Measurements from ENCODE around the gene ACOT13. TPM values are rescaled to one million over a fixed set of nuclear protein-coding genes. Genes with fewer than 3 reads are reported as not detected.
"Not testable (repeated sequence)": the region's sequence is repeated elsewhere in the genome, so short reads cannot be mapped to it uniquely, and the experiment has no call there.

Gene ACOT13
- total RNA-seq: 10 to 100 TPM; 21.3 to 22.6 TPM

- peak within 1 kb of the TSS; percentile 100 for H3K27ac Mint-ChIP-seq
- ATAC-seq: peak; percentile 96
- ChIA-PET POLR2A (interaction anchor here (1.0 to 2.9 kb wide), 9 partner anchors 12 to 86 kb away, joined by 3 to 17 read pairs (median 5); partner anchors contain the start of genes C6orf62 and KIAA0319), CTCF (interaction anchor here (0.8 to 3.2 kb wide), 18 partner anchors 9 to 472 kb away, joined by 3 to 25 read pairs (median 4); partner anchors contain the start of genes ALDH5A1, C6orf62 and KIAA0319)
- peaks cover 60% of the 10 kb centered on the region for H3K36me3 Mint-ChIP-seq (ENCODE audit: low read depth)
- peaks cover 26% of the 10 kb centered on the region for H3K9me3 Mint-ChIP-seq (ENCODE audit: insufficient read depth)
- peak; percentile 97 for DNase-seq
- H3K4me1 Mint-ChIP-seq (ENCODE audit: low read depth): peaks cover 45% of the 10 kb centered on the region
- H3K27me3 Mint-ChIP-seq (ENCODE audit: low read depth): no peaks in the 10 kb centered on the region
- peak within 1 kb of the TSS; percentile 98 for H3K4me3 Mint-ChIP-seq
Observed at GRCh38 chr6:24666641-24667377, at the start of gene ACOT13, which contains the start of gene TDP2. ACOT13 (plus strand) TSS chr6:24667077; CDS start chr6:24667264, 187 bp downstream. TDP2 (minus strand) TSS chr6:24666899; CDS start chr6:24666862, 37 bp downstream.

GRCh38 chr6:24619661-24620060 lies 47.2 kb upstream of the ACOT13 start:
- CTCF ChIA-PET: no interaction called here
- Mint-ChIP-seq H3K27ac (no peak overlapping the region), H3K27me3 (ENCODE audit: low read depth) (peaks cover 12% of the 10 kb centered on the region), H3K9me3 (ENCODE audit: insufficient read depth) (no peaks in the 10 kb centered on the region), H3K4me1 (ENCODE audit: low read depth) (no peaks in the 10 kb centered on the region), H3K36me3 (ENCODE audit: low read depth) (no peaks in the 10 kb centered on the region), H3K4me3 (no peak overlapping the region)
- no peak for ATAC-seq
- POLR2A ChIA-PET: no interaction called here
- DNase-seq: no peak

- ChIA-PET POLR2A (interaction anchor here (0.5 to 1.6 kb wide), 3 partner anchors 30 to 105 kb away, joined by 3 to 6 read pairs (median 3); partner anchors contain the start of genes ACOT13 and TDP2), CTCF (interaction anchor here (1.3 to 1.6 kb wide), 2 partner anchors 40 to 46 kb away, joined by 3 read pairs; partner anchors contain the start of genes ACOT13 and TDP2)
- Mint-ChIP-seq H3K27me3 (ENCODE audit: low read depth) (peaks cover 11% of the 10 kb centered on the region), H3K4me1 (ENCODE audit: low read depth) (no peaks in the 10 kb centered on the region), H3K36me3 (ENCODE audit: low read depth) (no peaks in the 10 kb centered on the region), H3K27ac (no peak overlapping the region), H3K4me3 (no peak overlapping the region), H3K9me3 (ENCODE audit: insufficient read depth) (no peaks in the 10 kb centered on the region)
- ATAC-seq (no peak), DNase-seq (no peak)
Observed at GRCh38 chr6:24620637-24621036, 46.2 kb upstream of the ACOT13 start.

GRCh38 chr6:24621626-24622289 lies 45.1 kb upstream of the ACOT13 start:
- H3K27me3 Mint-ChIP-seq (ENCODE audit: low read depth): peaks cover 9% of the 10 kb centered on the region
- no peak overlapping the region for H3K27ac Mint-ChIP-seq
- H3K4me1 Mint-ChIP-seq (ENCODE audit: low read depth): no peaks in the 10 kb centered on the region
- ATAC-seq: no peak
- no peak for DNase-seq
- POLR2A ChIA-PET: interaction anchor here (1.6 kb wide), 1 partner anchor 45 kb away, joined by 3 read pairs; the partner anchor contains the start of genes ACOT13 and TDP2
- no peak overlapping the region for H3K4me3 Mint-ChIP-seq
- CTCF ChIA-PET: interaction anchor here (0.7 to 1.6 kb wide), 4 partner anchors 41 to 144 kb away, joined by 3 to 4 read pairs (median 3); partner anchors contain the start of genes ACOT13 and TDP2
- no peaks in the 10 kb centered on the region for H3K9me3 Mint-ChIP-seq (ENCODE audit: insufficient read depth)
- no peaks in the 10 kb centered on the region for H3K36me3 Mint-ChIP-seq (ENCODE audit: low read depth)

- no peaks in the 10 kb centered on the region for H3K36me3 Mint-ChIP-seq (ENCODE audit: low read depth)
- H3K27me3 Mint-ChIP-seq (ENCODE audit: low read depth): peaks cover 26% of the 10 kb centered on the region
- no peak for DNase-seq
- ChIA-PET POLR2A (no interaction called here), CTCF (interaction anchor here (1.9 kb wide), 1 partner anchor 50 kb away, joined by 7 read pairs; no protein-coding TSS in a partner anchor)
- H3K4me3 Mint-ChIP-seq: no peak overlapping the region
- H3K4me1 Mint-ChIP-seq (ENCODE audit: low read depth): no peaks in the 10 kb centered on the region
- H3K9me3 Mint-ChIP-seq (ENCODE audit: insufficient read depth): no peaks in the 10 kb centered on the region
- ATAC-seq: no peak
- no peak overlapping the region for H3K27ac Mint-ChIP-seq
Observed at GRCh38 chr6:24630856-24631505, 35.9 kb upstream of the ACOT13 start.

GRCh38 chr6:24631671-24632070 lies 35.2 kb upstream of the ACOT13 start:
- H3K9me3 Mint-ChIP-seq (ENCODE audit: insufficient read depth): no peaks in the 10 kb centered on the region
- DNase-seq (no peak), ATAC-seq (no peak)
- no peaks in the 10 kb centered on the region for H3K4me1 Mint-ChIP-seq (ENCODE audit: low read depth)
- no peaks in the 10 kb centered on the region for H3K36me3 Mint-ChIP-seq (ENCODE audit: low read depth)
- no peak overlapping the region for H3K27ac Mint-ChIP-seq
- peaks cover 28% of the 10 kb centered on the region for H3K27me3 Mint-ChIP-seq (ENCODE audit: low read depth)
- CTCF ChIA-PET: interaction anchor here (1.9 kb wide), 1 partner anchor 50 kb away, joined by 7 read pairs; no protein-coding TSS in a partner anchor
- POLR2A ChIA-PET: no interaction called here
- no peak overlapping the region for H3K4me3 Mint-ChIP-seq

- no peak overlapping the region for H3K27ac Mint-ChIP-seq
- no peaks in the 10 kb centered on the region for H3K4me1 Mint-ChIP-seq (ENCODE audit: low read depth)
- no peak overlapping the region for H3K4me3 Mint-ChIP-seq
- ChIA-PET CTCF (no interaction called here), POLR2A (no interaction called here)
- no peak for DNase-seq
- peaks cover 28% of the 10 kb centered on the region for H3K27me3 Mint-ChIP-seq (ENCODE audit: low read depth)
- H3K9me3 Mint-ChIP-seq (ENCODE audit: insufficient read depth): no peaks in the 10 kb centered on the region
- no peaks in the 10 kb centered on the region for H3K36me3 Mint-ChIP-seq (ENCODE audit: low read depth)
- no peak for ATAC-seq
Observed at GRCh38 chr6:24632573-24632972, 34.3 kb upstream of the ACOT13 start.

- POLR2A ChIA-PET: interaction anchor here (1.6 kb wide), 1 partner anchor 30 kb away, joined by 5 read pairs; the partner anchor contains the start of genes ACOT13 and TDP2
- Mint-ChIP-seq H3K27me3 (ENCODE audit: low read depth) (peaks cover 42% of the 10 kb centered on the region), H3K4me1 (ENCODE audit: low read depth) (peaks cover 3% of the 10 kb centered on the region), H3K27ac (no peak overlapping the region), H3K36me3 (ENCODE audit: low read depth) (no peaks in the 10 kb centered on the region), H3K4me3 (no peak overlapping the region), H3K9me3 (ENCODE audit: insufficient read depth) (peaks cover 4% of the 10 kb centered on the region)
- ATAC-seq (no peak), DNase-seq (no peak)
- CTCF ChIA-PET: interaction anchor here (1.2 to 3.0 kb wide), 5 partner anchors 8 to 56 kb away, joined by 3 to 8 read pairs (median 3); partner anchors contain the start of genes ACOT13, KIAA0319 and TDP2
Observed at GRCh38 chr6:24636681-24637080, 30.2 kb upstream of the ACOT13 start.

- ATAC-seq (no peak), DNase-seq (no peak)
- Mint-ChIP-seq H3K27ac (no peak overlapping the region), H3K4me3 (no peak overlapping the region), H3K36me3 (ENCODE audit: low read depth) (no peaks in the 10 kb centered on the region), H3K27me3 (ENCODE audit: low read depth) (peaks cover 45% of the 10 kb centered on the region), H3K4me1 (ENCODE audit: low read depth) (peaks cover 4% of the 10 kb centered on the region), H3K9me3 (ENCODE audit: insufficient read depth) (peaks cover 4% of the 10 kb centered on the region)
- CTCF ChIA-PET: no interaction called here
- POLR2A ChIA-PET: interaction anchor here (0.7 kb wide), 1 partner anchor 9 kb away, joined by 4 read pairs; no protein-coding TSS in a partner anchor
Observed at GRCh38 chr6:24640166-24640565, 26.7 kb upstream of the ACOT13 start.

- H3K36me3 Mint-ChIP-seq (ENCODE audit: low read depth); CTCF ChIA-PET; H3K9me3 Mint-ChIP-seq (ENCODE audit: insufficient read depth); H3K27ac Mint-ChIP-seq; H3K4me1 Mint-ChIP-seq (ENCODE audit: low read depth); H3K4me3 Mint-ChIP-seq; DNase-seq; ATAC-seq: not testable (repeated sequence)
- H3K27me3 Mint-ChIP-seq (ENCODE audit: low read depth): peaks cover 48% of the 10 kb centered on the region
- POLR2A ChIA-PET: interaction anchor here (0.7 kb wide), 1 partner anchor 9 kb away, joined by 4 read pairs; no protein-coding TSS in a partner anchor
Observed at GRCh38 chr6:24640631-24641030, 26.2 kb upstream of the ACOT13 start.

GRCh38 chr6:24642061-24642460 lies 24.8 kb upstream of the ACOT13 start:
- Mint-ChIP-seq H3K4me1 (ENCODE audit: low read depth) (peaks cover 16% of the 10 kb centered on the region), H3K36me3 (ENCODE audit: low read depth) (no peaks in the 10 kb centered on the region), H3K27me3 (ENCODE audit: low read depth) (peaks cover 42% of the 10 kb centered on the region), H3K9me3 (ENCODE audit: insufficient read depth) (peaks cover 4% of the 10 kb centered on the region), H3K4me3 (no peak overlapping the region), H3K27ac (no peak overlapping the region)
- no peak for DNase-seq
- ATAC-seq: no peak
- ChIA-PET CTCF (no interaction called here), POLR2A (no interaction called here)

Measured in activated CD8-positive, alpha-beta T cell treated with anti-CD3 and anti-CD28 coated beads, Interleukin-2, amount 10 ng/mL, durations not matched to agents 7 days and 5 days (primary cell).